Osteoblast (primary cell): ENCODE data around the gene CMIP. TPM values are rescaled to one million over a fixed set of nuclear protein-coding genes. Genes with fewer than 3 reads are reported as not detected.

Experiments used
- DNase-seq: peaks from one replicate; pipeline ENCODE4 v3.0.0; 2011; ENCODE audit warnings: low spot score, mixed read lengths; ENCODE audit not compliant: insufficient read length; ENCODE audit errors: missing footprints
- H2AFZ ChIP-seq: 2 replicates; pipeline ENCODE4 v1.6.0; 2011; ENCODE audit warnings: mild to moderate bottlenecking, low read length
- H3K27ac ChIP-seq: 2 replicates; pipeline ENCODE4 v1.5.1; 2011; ENCODE audit warnings: mild to moderate bottlenecking, low read depth, low read length, moderate library complexity
- H3K27me3 ChIP-seq: 2 replicates; pipeline ENCODE4 v1.6.0; 2012; ENCODE audit warnings: mild to moderate bottlenecking, control low read depth, inconsistent platforms, low read length, moderate library complexity; ENCODE audit not compliant: insufficient read depth
- H3K36me3 ChIP-seq: 2 replicates; pipeline ENCODE4 v1.5.1; 2011; ENCODE audit warnings: mild to moderate bottlenecking, low read length, control low read depth, moderate library complexity; ENCODE audit not compliant: insufficient read depth
- H3K4me1 ChIP-seq: 2 replicates; pipeline ENCODE4 v1.5.1; 2011; ENCODE audit warnings: mild to moderate bottlenecking, low read length, control low read depth, moderate library complexity; ENCODE audit not compliant: insufficient read depth
- H3K4me2 ChIP-seq: 2 replicates; pipeline ENCODE4 v1.6.0; 2011; ENCODE audit warnings: mild to moderate bottlenecking, low read length; ENCODE audit not compliant: insufficient read depth
- H3K4me3 ChIP-seq: fragments of 200-600 bp; sonication (generic); 3 replicates; pipeline ENCODE4 v1.5.1; 2012; ENCODE audit warnings: mild to moderate bottlenecking, low read length, inconsistent platforms; ENCODE audit not compliant: insufficient read depth
- H3K79me2 ChIP-seq: 2 replicates; pipeline ENCODE4 v1.6.0; 2012; ENCODE audit warnings: mild to moderate bottlenecking, low read length, control low read depth, inconsistent platforms; ENCODE audit not compliant: insufficient read depth
- H3K9me3 ChIP-seq: 2 replicates; pipeline ENCODE4 v1.5.1; 2011; ENCODE audit warnings: low read depth, low read length, control low read depth
- H4K20me1 ChIP-seq: 2 replicates; pipeline ENCODE4 v1.6.0; 2012; ENCODE audit warnings: mild to moderate bottlenecking, low read length, control low read depth; ENCODE audit not compliant: insufficient read depth
- total RNA-seq: library from RNA; depleted of rRNA; stranded (reverse); fragments of >200 nt; gene quantifications from 2 replicates; pipeline ENCODE4 v1.2.3, GENCODE V29; 2012
- TF ChIP-seq, protein P1 (sequence below): IDR thresholded peaks from 2 replicates; pipeline ENCODE4 v1.5.1; 2011; ENCODE audit warnings: mild to moderate bottlenecking, low read depth, low read length, moderate library complexity; ENCODE audit errors: extremely low read depth

Gene CMIP
- total RNA-seq, 1 donor = 8.3 TPM

DNA sequence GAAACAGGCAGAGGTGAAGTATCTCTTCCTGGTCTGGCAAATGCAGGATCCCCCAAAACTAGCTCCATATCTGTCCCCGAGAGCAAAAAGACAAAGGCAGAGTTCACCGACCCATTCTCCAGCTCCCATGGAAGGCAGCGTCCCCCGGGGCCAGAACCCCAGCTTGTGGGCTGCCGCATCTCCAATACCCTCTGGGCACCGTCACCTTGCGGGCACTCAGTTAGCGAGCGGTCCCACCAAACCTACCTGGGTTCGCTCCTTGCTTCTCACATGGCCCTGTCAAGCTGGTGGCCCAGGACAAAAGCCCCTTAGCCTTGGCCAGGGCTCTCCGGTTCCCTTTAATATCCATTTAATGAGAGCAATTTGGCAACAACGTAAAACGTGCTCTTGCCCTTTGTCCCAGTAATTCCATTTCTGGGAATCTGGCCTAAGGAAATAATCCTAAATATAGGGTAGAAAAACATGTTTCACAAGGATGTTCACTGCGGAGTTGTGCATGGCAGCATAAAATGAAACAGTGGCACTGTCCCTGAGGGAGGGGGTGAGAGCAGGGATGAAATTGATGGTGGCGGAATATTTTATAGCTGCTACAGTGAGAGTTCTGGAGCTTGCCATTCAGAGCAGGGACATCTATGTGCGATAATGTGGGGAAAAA, 157.1 kb downstream of the CMIP start:
- peak overlapping the region; percentile 39 for H2AFZ ChIP-seq
- peaks cover 37% of the 10 kb centered on the region for H3K79me2 ChIP-seq
- H3K4me3 ChIP-seq = peak overlapping the region; percentile 50
- peak overlapping the region; percentile 93 for H3K27ac ChIP-seq
- H4K20me1 ChIP-seq = peaks cover 35% of the 10 kb centered on the region
- no peaks in the 10 kb centered on the region for H3K27me3 ChIP-seq
- TF ChIP-seq, protein P1, sequence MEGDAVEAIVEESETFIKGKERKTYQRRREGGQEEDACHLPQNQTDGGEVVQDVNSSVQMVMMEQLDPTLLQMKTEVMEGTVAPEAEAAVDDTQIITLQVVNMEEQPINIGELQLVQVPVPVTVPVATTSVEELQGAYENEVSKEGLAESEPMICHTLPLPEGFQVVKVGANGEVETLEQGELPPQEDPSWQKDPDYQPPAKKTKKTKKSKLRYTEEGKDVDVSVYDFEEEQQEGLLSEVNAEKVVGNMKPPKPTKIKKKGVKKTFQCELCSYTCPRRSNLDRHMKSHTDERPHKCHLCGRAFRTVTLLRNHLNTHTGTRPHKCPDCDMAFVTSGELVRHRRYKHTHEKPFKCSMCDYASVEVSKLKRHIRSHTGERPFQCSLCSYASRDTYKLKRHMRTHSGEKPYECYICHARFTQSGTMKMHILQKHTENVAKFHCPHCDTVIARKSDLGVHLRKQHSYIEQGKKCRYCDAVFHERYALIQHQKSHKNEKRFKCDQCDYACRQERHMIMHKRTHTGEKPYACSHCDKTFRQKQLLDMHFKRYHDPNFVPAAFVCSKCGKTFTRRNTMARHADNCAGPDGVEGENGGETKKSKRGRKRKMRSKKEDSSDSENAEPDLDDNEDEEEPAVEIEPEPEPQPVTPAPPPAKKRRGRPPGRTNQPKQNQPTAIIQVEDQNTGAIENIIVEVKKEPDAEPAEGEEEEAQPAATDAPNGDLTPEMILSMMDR = no peak
- DNase-seq = peak; percentile 86
- H3K4me2 ChIP-seq = peak overlapping the region; percentile 83
- H3K9me3 ChIP-seq = no peaks in the 10 kb centered on the region
- no peaks in the 10 kb centered on the region for H3K36me3 ChIP-seq
- H3K4me1 ChIP-seq = peaks cover 36% of the 10 kb centered on the region

DNA sequence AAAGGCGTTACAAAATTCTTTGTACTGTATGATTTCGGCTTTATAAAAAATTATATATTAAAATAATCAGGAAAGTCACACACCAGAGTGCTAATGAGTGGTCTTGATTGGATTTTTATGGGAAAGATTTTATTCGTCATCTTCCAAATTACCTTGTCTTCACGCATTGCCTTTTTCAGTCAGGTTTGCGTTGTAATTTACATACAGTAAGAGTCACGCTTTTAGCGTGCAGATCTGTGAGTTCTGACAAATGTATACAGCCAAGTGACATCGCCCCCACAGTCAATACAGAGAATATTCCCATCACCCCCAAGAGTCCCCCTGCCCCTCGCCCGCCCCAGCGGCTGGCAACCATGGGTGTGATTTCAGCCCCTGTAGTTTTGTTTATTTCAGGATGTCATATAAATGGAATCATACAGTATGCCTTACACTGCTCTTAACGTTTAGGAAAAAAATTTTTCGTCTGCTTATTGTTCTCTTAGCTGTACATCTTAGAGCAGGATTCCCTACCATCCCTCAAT, 157.7 kb downstream of the CMIP start:
- no peaks in the 10 kb centered on the region for H3K36me3 ChIP-seq
- no peaks in the 10 kb centered on the region for H3K9me3 ChIP-seq
- peak; percentile 51 for DNase-seq
- H3K4me1 ChIP-seq = peaks cover 36% of the 10 kb centered on the region
- H3K79me2 ChIP-seq = peaks cover 40% of the 10 kb centered on the region
- TF ChIP-seq, protein P1 = no peak
- no peaks in the 10 kb centered on the region for H3K27me3 ChIP-seq
- peak overlapping the region; percentile 93 for H3K27ac ChIP-seq
- H3K4me2 ChIP-seq = peak overlapping the region; percentile 83
- H2AFZ ChIP-seq = no peak overlapping the region
- no peak overlapping the region for H3K4me3 ChIP-seq
- peaks cover 32% of the 10 kb centered on the region for H4K20me1 ChIP-seq

DNA sequence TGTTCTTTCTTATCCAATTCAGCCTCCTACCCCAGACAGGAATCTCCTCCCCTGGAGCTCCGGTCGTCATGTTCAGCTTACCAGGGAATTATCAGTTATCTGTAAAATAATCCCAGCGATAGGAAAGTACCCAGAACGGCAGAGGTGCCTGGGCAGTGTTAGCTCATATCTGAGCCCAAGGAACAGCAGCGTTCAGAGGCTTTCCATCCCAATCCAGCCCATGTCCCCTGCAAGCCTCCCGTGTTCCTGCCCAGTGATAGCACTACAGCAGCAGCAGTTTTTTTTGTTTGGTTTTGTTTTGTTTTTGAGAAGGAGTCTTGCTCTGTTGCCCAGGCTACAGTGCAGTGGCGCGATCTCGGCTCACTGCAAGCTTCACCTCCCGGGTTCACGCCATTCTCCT, 158.2 kb downstream of the CMIP start:
- Histone ChIP-seq H4K20me1 (peaks cover 30% of the 10 kb centered on the region), H2AFZ (no peak overlapping the region), H3K36me3 (peaks cover 3% of the 10 kb centered on the region), H3K27ac (no peak overlapping the region), H3K4me2 (no peak overlapping the region), H3K79me2 (peaks cover 38% of the 10 kb centered on the region), H3K4me3 (no peak overlapping the region), H3K4me1 (peaks cover 38% of the 10 kb centered on the region), H3K27me3 (no peaks in the 10 kb centered on the region), H3K9me3 (no peaks in the 10 kb centered on the region)
- TF ChIP-seq, protein P1 = no peak
- no peak for DNase-seq

- Histone ChIP-seq H3K4me2 (peak overlapping the region; percentile 12), H2AFZ (no peak overlapping the region), H3K9me3 (no peaks in the 10 kb centered on the region), H3K79me2 (peaks cover 36% of the 10 kb centered on the region), H4K20me1 (peaks cover 24% of the 10 kb centered on the region), H3K27ac (peak overlapping the region; percentile 3), H3K27me3 (no peaks in the 10 kb centered on the region), H3K36me3 (peaks cover 5% of the 10 kb centered on the region), H3K4me1 (peaks cover 57% of the 10 kb centered on the region), H3K4me3 (no peak overlapping the region)
- peak; percentile 96 for DNase-seq
- TF ChIP-seq, protein P1 = no peak
These were observed 160.4 kb downstream of the CMIP start for GRCh38 chr16:81604960-81605383.
